Endothelial cell (in vitro differentiated cells): ENCODE measurements around the gene ADAM22. TPM values are rescaled to one million over a fixed set of nuclear protein-coding genes. Genes with fewer than 3 reads are reported as not detected.

ENCODE experiments used
- DNase-seq: peaks from one replicate; pipeline ENCODE4 v3.0.0; 2021; ENCODE audit warnings: low spot score
- H3K27ac Mint-ChIP-seq: one replicate; pipeline ENCODE4 v1.8.0; 2021; ENCODE audit warnings: mixed read lengths, inconsistent platforms; ENCODE audit not compliant: unreplicated experiment
- H3K27me3 Mint-ChIP-seq: one replicate; pipeline ENCODE4 v1.8.0; 2021; ENCODE audit warnings: mild to moderate bottlenecking, moderate library complexity, mixed read lengths, inconsistent platforms; ENCODE audit not compliant: unreplicated experiment
- H3K36me3 Mint-ChIP-seq: one replicate; pipeline ENCODE4 v1.8.0; 2021; ENCODE audit warnings: mild to moderate bottlenecking, low read depth, mixed read lengths, inconsistent platforms; ENCODE audit not compliant: unreplicated experiment
- H3K4me1 Mint-ChIP-seq: one replicate; pipeline ENCODE4 v1.8.0; 2021; ENCODE audit warnings: mild to moderate bottlenecking, mixed read lengths, inconsistent platforms; ENCODE audit not compliant: unreplicated experiment
- H3K4me3 Mint-ChIP-seq: one replicate; pipeline ENCODE4 v1.8.0; 2021; ENCODE audit warnings: mild to moderate bottlenecking, mixed read lengths, inconsistent platforms; ENCODE audit not compliant: unreplicated experiment
- H3K9me3 Mint-ChIP-seq: one replicate; pipeline ENCODE4 v1.8.0; 2021; ENCODE audit warnings: mixed read lengths, inconsistent platforms; ENCODE audit not compliant: unreplicated experiment
- CTCF ChIP-seq: fragments of 200-600 bp; sonication (generic); IDR thresholded peaks from one replicate; pipeline ENCODE4 v1.5.0; 2021; ENCODE audit warnings: antibody characterized with exemption; ENCODE audit not compliant: unreplicated experiment
- total RNA-seq: library from RNA; stranded (reverse); fragmentation: NEBNext Ultra II Directional; extraction: Animal tissue kit (Norgen Biotek cat#: 25700); gene quantifications from one replicate; pipeline ENCODE4 v1.2.1, GENCODE V29; 2021; ENCODE audit not compliant: unreplicated experiment

The ADAM22 gene
- total RNA-seq, 1 donor from 2014 or later = 14.6 TPM

GRCh38 chr7:88185650-88186049 is 251.6 kb downstream of the ADAM22 start:
- peaks cover 2% of the 10 kb centered on the region for H3K27me3 Mint-ChIP-seq
- no peak overlapping the region for H3K4me3 Mint-ChIP-seq
- no peaks in the 10 kb centered on the region for H3K4me1 Mint-ChIP-seq
- TF ChIP-seq CTCF = no peak
- DNase-seq = no peak
- no peak overlapping the region for H3K27ac Mint-ChIP-seq
- H3K9me3 Mint-ChIP-seq = no peaks in the 10 kb centered on the region
- H3K36me3 Mint-ChIP-seq = no peaks in the 10 kb centered on the region

- TF ChIP-seq CTCF = no peak
- Mint-ChIP-seq H3K4me3 (no peak overlapping the region), H3K9me3 (no peaks in the 10 kb centered on the region), H3K27ac (no peak overlapping the region), H3K4me1 (no peaks in the 10 kb centered on the region), H3K36me3 (no peaks in the 10 kb centered on the region), H3K27me3 (peaks cover 2% of the 10 kb centered on the region)
- no peak for DNase-seq
These were observed 257.9 kb downstream of the ADAM22 start for GRCh38 chr7:88191911-88192310.

- H3K36me3 Mint-ChIP-seq = peaks cover 19% of the 10 kb centered on the region
- no peak overlapping the region for H3K27ac Mint-ChIP-seq
These were observed 266.2 kb downstream of the ADAM22 start for GRCh38 chr7:88200261-88200660.

GRCh38 chr7:88200789-88201188 is 266.7 kb downstream of the ADAM22 start:
- no peaks in the 10 kb centered on the region for H3K9me3 Mint-ChIP-seq
- no peak for DNase-seq
- H3K4me3 Mint-ChIP-seq = no peak overlapping the region
- H3K4me1 Mint-ChIP-seq = peaks cover 11% of the 10 kb centered on the region
- H3K27me3 Mint-ChIP-seq = no peaks in the 10 kb centered on the region
- H3K36me3 Mint-ChIP-seq = peaks cover 19% of the 10 kb centered on the region
- no peak overlapping the region for H3K27ac Mint-ChIP-seq
- TF ChIP-seq CTCF = no peak

More at GRCh38 chr7:88200261-88200660, 266.2 kb downstream of the ADAM22 start:
- no peak for DNase-seq
- peaks cover 11% of the 10 kb centered on the region for H3K4me1 Mint-ChIP-seq
- no peak for TF ChIP-seq CTCF
- H3K4me3 Mint-ChIP-seq = no peak overlapping the region
- H3K9me3 Mint-ChIP-seq = no peaks in the 10 kb centered on the region
- no peaks in the 10 kb centered on the region for H3K27me3 Mint-ChIP-seq

- Mint-ChIP-seq H3K9me3 (no peaks in the 10 kb centered on the region), H3K27ac (no peak overlapping the region), H3K36me3 (peaks cover 24% of the 10 kb centered on the region), H3K4me3 (no peak overlapping the region), H3K27me3 (no peaks in the 10 kb centered on the region), H3K4me1 (peaks cover 11% of the 10 kb centered on the region)
- TF ChIP-seq CTCF = no peak
- DNase-seq = no peak
These were observed 267.3 kb downstream of the ADAM22 start for GRCh38 chr7:88201305-88201704.
